Osteoblast (primary cell): ENCODE measurements around the gene HRAS. TPM values are rescaled to one million over a fixed set of nuclear protein-coding genes. Genes with fewer than 3 reads are reported as not detected.

Experiments used
- DNase-seq: peaks from one replicate; pipeline ENCODE4 v3.0.0; 2011; ENCODE audit warnings: low spot score, mixed read lengths; ENCODE audit not compliant: insufficient read length; ENCODE audit errors: missing footprints
- H2AFZ ChIP-seq: 2 replicates; pipeline ENCODE4 v1.6.0; 2011; ENCODE audit warnings: mild to moderate bottlenecking, low read length
- H3K27ac ChIP-seq: 2 replicates; pipeline ENCODE4 v1.5.1; 2011; ENCODE audit warnings: mild to moderate bottlenecking, low read depth, low read length, moderate library complexity
- H3K27me3 ChIP-seq: 2 replicates; pipeline ENCODE4 v1.6.0; 2012; ENCODE audit warnings: mild to moderate bottlenecking, control low read depth, inconsistent platforms, low read length, moderate library complexity; ENCODE audit not compliant: insufficient read depth
- H3K36me3 ChIP-seq: 2 replicates; pipeline ENCODE4 v1.5.1; 2011; ENCODE audit warnings: mild to moderate bottlenecking, low read length, control low read depth, moderate library complexity; ENCODE audit not compliant: insufficient read depth
- H3K4me1 ChIP-seq: 2 replicates; pipeline ENCODE4 v1.5.1; 2011; ENCODE audit warnings: mild to moderate bottlenecking, low read length, control low read depth, moderate library complexity; ENCODE audit not compliant: insufficient read depth
- H3K4me2 ChIP-seq: 2 replicates; pipeline ENCODE4 v1.6.0; 2011; ENCODE audit warnings: mild to moderate bottlenecking, low read length; ENCODE audit not compliant: insufficient read depth
- H3K4me3 ChIP-seq: fragments of 200-600 bp; sonication (generic); 3 replicates; pipeline ENCODE4 v1.5.1; 2012; ENCODE audit warnings: mild to moderate bottlenecking, low read length, inconsistent platforms; ENCODE audit not compliant: insufficient read depth
- H3K79me2 ChIP-seq: 2 replicates; pipeline ENCODE4 v1.6.0; 2012; ENCODE audit warnings: mild to moderate bottlenecking, low read length, control low read depth, inconsistent platforms; ENCODE audit not compliant: insufficient read depth
- H3K9me3 ChIP-seq: 2 replicates; pipeline ENCODE4 v1.5.1; 2011; ENCODE audit warnings: low read depth, low read length, control low read depth
- H4K20me1 ChIP-seq: 2 replicates; pipeline ENCODE4 v1.6.0; 2012; ENCODE audit warnings: mild to moderate bottlenecking, low read length, control low read depth; ENCODE audit not compliant: insufficient read depth
- CTCF ChIP-seq: IDR thresholded peaks from 2 replicates; pipeline ENCODE4 v1.5.1; 2011; ENCODE audit warnings: mild to moderate bottlenecking, low read depth, low read length, moderate library complexity; ENCODE audit errors: extremely low read depth
- total RNA-seq: library from RNA; depleted of rRNA; stranded (reverse); fragments of >200 nt; gene quantifications from 2 replicates; pipeline ENCODE4 v1.2.3, GENCODE V29; 2012

The HRAS gene
- total RNA-seq, 1 donor: 28.6 TPM

GRCh38 chr11:539971-540481 is 4.7 kb upstream of the HRAS start:
- Histone ChIP-seq H3K4me1 (peaks cover 13% of the 10 kb centered on the region), H3K4me2 (no peak overlapping the region), H2AFZ (no peak overlapping the region), H3K79me2 (no peaks in the 10 kb centered on the region), H3K27ac (no peak overlapping the region), H3K9me3 (no peaks in the 10 kb centered on the region), H3K4me3 (no peak overlapping the region), H3K36me3 (no peaks in the 10 kb centered on the region), H3K27me3 (no peaks in the 10 kb centered on the region), H4K20me1 (no peaks in the 10 kb centered on the region)
- DNase-seq: peak; percentile 87
- TF ChIP-seq CTCF: no peak

- Histone ChIP-seq H3K27ac (no peak overlapping the region), H3K27me3 (no peaks in the 10 kb centered on the region), H3K4me3 (no peak overlapping the region), H3K9me3 (no peaks in the 10 kb centered on the region), H2AFZ (no peak overlapping the region), H3K4me1 (peaks cover 20% of the 10 kb centered on the region), H3K79me2 (peaks cover 14% of the 10 kb centered on the region), H3K4me2 (no peak overlapping the region), H3K36me3 (no peaks in the 10 kb centered on the region), H4K20me1 (peaks cover 9% of the 10 kb centered on the region)
- TF ChIP-seq CTCF: no peak
- peak; percentile 77 for DNase-seq
These were observed 3.2 kb upstream of the HRAS start for GRCh38 chr11:538431-539051.

- no peak for TF ChIP-seq CTCF
- Histone ChIP-seq H3K4me3 (peak overlapping the region; percentile 53), H3K9me3 (no peaks in the 10 kb centered on the region), H4K20me1 (peaks cover 14% of the 10 kb centered on the region), H2AFZ (no peak overlapping the region), H3K4me1 (peaks cover 20% of the 10 kb centered on the region), H3K27me3 (no peaks in the 10 kb centered on the region), H3K36me3 (peaks cover under 1% of the 10 kb centered on the region), H3K79me2 (peaks cover 16% of the 10 kb centered on the region), H3K27ac (no peak overlapping the region), H3K4me2 (peak overlapping the region; percentile 84)
- DNase-seq: peak; percentile 86
These were observed 2.5 kb upstream of the HRAS start for GRCh38 chr11:537622-538430.
